GM12891 (cell line): Measurements from ENCODE around the gene MEF2C.

Experiments
- PAX5 ChIP-seq: IDR thresholded peaks from 2 replicates; pipeline ENCODE4 v1.6.1; 2011; ENCODE audit warnings: low read length, moderate library complexity, mild to moderate bottlenecking; ENCODE audit not compliant: insufficient read depth, severe bottlenecking
- POLR2A ChIP-seq: IDR thresholded peaks from 2 replicates; pipeline ENCODE4 v1.6.1; 2011; ENCODE audit warnings: low read depth, low read length, control low read depth
- POLR2AphosphoS5 ChIP-seq: IDR thresholded peaks from 2 replicates; pipeline ENCODE4 v1.6.1; 2011; ENCODE audit warnings: low read depth, low read length, control low read depth
- SPI1 ChIP-seq: IDR thresholded peaks from 2 replicates; pipeline ENCODE4 v1.6.1; 2011; ENCODE audit warnings: low read depth, low read length, control low read depth
- TAF1 ChIP-seq: IDR thresholded peaks from 2 replicates; pipeline ENCODE4 v1.6.1; 2011; ENCODE audit warnings: low read depth, low read length, control low read depth

- TF ChIP-seq TAF1 = no peak
- no peak for TF ChIP-seq POLR2A
- no peak for TF ChIP-seq POLR2AphosphoS5
- TF ChIP-seq PAX5 = no peak
- no peak for TF ChIP-seq SPI1
Observed at GRCh38 chr5:88760527-88760926, 122.5 kb downstream of the MEF2C start.
